ENCODE measurements around the gene ZFPM1.

Gene ZFPM1

DNA sequence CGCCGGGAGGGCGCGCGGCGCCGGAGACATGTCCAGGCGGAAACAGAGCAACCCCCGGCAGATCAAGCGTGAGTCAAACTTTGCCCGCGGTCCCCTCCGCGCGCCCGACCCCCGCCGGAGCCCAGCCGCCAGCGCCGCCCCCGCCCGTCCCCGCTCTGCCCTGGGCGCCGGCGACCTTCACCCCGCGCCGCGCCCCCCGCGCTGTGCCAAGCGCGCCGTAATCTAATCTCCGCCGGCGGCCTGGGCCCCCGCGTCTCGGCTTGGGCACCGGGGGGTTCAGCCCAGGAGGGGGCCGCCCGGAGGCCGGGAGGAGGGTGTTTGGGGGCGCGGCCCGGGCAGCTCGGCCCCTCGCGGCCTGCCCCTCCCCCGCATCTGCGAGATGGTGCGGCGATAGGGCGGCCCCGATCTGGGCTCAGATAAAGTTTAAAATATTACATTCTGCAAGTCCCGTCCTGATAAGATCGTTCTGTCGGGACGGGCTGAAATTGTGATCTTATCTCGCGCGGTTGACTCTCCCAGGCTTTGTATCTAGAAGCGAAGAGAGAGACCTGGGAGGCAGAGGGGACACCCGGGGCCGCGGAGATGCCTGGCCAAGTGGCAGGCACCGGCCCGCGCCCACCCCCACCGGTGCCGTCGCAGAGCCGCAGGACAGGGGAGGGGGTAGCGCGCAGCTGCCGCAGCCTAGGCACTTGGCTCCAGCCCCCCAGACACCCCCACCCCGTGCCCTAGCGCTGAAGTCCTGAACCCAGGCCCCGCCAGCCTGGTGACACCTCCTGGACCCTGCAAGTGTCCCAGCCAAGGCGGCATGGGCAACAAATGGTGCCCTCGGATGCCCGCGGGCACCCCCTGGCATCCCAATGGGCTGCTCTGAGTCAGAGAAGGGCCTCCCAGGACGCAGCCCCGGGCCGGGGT lies 787 bp downstream of the ZFPM1 start:
- TF ChIP-seq CTCF (conservative IDR thresholded peaks at IDR 0.05; ENCODE audit: control insufficient read depth, insufficient read depth, low read depth, low read length) = no peak
- H3K4me3 ChIP-seq (ENCODE audit: control insufficient read depth, low read depth, low read length) = peak overlapping the region; percentile 44
- no peak for DNase-seq (ENCODE audit: low read depth)

- no peak for TF ChIP-seq CTCF (conservative IDR thresholded peaks at IDR 0.05; ENCODE audit: control insufficient read depth, insufficient read depth, low read depth, low read length)
- no peak for DNase-seq (ENCODE audit: low read depth)
- H3K4me3 ChIP-seq (ENCODE audit: control insufficient read depth, low read depth, low read length) = peak overlapping the region; percentile 33
Observed at GRCh38 chr16:88454523-88454947, 1.5 kb downstream of the ZFPM1 start.

- peak; percentile 38 for DNase-seq (ENCODE audit: low read depth)
- no peak for TF ChIP-seq CTCF (conservative IDR thresholded peaks at IDR 0.05; ENCODE audit: control insufficient read depth, insufficient read depth, low read depth, low read length)
Observed at GRCh38 chr16:88455610-88456355, 2.7 kb downstream of the ZFPM1 start.

GRCh38 chr16:88456356-88457292 lies 3.5 kb downstream of the ZFPM1 start:
- no peak overlapping the region for H3K4me3 ChIP-seq (ENCODE audit: control insufficient read depth, low read depth, low read length)
- TF ChIP-seq CTCF (conservative IDR thresholded peaks at IDR 0.05; ENCODE audit: control insufficient read depth, insufficient read depth, low read depth, low read length) = no peak
- no peak for DNase-seq (ENCODE audit: low read depth)

More at GRCh38 chr16:88455610-88456355, 2.7 kb downstream of the ZFPM1 start:
- H3K4me3 ChIP-seq (ENCODE audit: control insufficient read depth, low read depth, low read length) = peak overlapping the region; percentile 31

DNA sequence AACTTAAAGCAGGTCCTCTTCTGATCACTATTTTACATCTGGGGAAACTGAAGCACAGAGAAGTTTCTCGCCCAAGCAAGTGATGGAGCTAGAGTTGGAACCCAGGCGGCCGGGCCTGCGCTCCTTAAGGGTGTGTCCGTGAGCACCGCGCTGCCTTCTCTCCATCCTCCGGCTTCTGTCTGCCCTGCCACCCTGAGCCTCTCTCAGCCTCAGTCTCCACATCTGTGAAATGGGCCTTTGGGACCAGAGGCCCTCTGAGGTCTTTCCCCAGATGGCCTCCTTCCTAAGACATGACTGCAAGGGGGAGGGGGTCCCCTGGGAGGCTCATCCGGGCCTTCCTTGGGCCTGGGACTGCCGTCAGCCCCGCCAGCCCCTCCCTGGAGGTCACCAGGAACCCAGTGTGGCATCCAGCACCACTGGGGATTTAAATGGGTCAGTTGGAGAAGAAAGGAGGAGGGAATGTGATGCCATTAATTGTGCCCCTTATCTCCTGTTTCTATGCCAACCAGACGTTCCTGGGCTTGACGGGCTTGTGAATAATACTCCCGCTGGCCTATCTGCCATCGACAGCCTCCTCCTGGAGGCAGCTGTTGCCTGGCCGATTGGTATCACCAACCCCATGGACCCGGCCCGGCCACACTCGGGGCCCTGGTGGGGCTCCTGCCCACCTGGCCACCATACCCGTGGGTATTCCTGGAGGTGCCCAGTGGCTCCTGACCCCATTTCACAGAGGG lies 5.1 kb downstream of the ZFPM1 start:
- no peak for TF ChIP-seq CTCF (conservative IDR thresholded peaks at IDR 0.05; ENCODE audit: control insufficient read depth, insufficient read depth, low read depth, low read length)
- DNase-seq (ENCODE audit: low read depth) = no peak
- H3K4me3 ChIP-seq (ENCODE audit: control insufficient read depth, low read depth, low read length) = no peak overlapping the region

Measured in fibroblast of mammary gland (primary cell).